Activated naive CD4-positive, alpha-beta T cell treated with anti-CD3 and anti-CD28 coated beads for 36 hours (primary cell): ENCODE results near the gene CA4. TPM values are rescaled to one million over a fixed set of nuclear protein-coding genes. Genes with fewer than 3 reads are reported as not detected.
"Not testable (repeated sequence)": the region's sequence is repeated elsewhere in the genome, so short reads cannot be mapped to it uniquely, and the experiment has no call there.

Source experiments
- CTCF ChIA-PET: fragments of 350-600 bp; sonication (Branson Sonifier 250); formaldehyde crosslinking; loops from one replicate; lab custom pipeline; 2021; ENCODE audit warnings: antibody characterized with exemption; lab: Charles Lee
- DNase-seq: peaks from one replicate; pipeline ENCODE4 v3.0.0-alpha.2; 2020
- H3K27ac Mint-ChIP-seq: one replicate; pipeline ENCODE4 v1.8.0; 2021; ENCODE audit warnings: mild to moderate bottlenecking, mixed read lengths
- H3K27me3 Mint-ChIP-seq: one replicate; pipeline ENCODE4 v1.8.0; 2021; ENCODE audit warnings: low read depth, mixed read lengths
- H3K36me3 Mint-ChIP-seq: one replicate; pipeline ENCODE4 v1.8.0; 2021; ENCODE audit warnings: low read depth, mixed read lengths
- H3K4me1 Mint-ChIP-seq: one replicate; pipeline ENCODE4 v1.8.0; 2021; ENCODE audit warnings: low read depth, mixed read lengths
- H3K4me3 Mint-ChIP-seq: one replicate; pipeline ENCODE4 v1.8.0; 2021; ENCODE audit warnings: mild to moderate bottlenecking, moderate library complexity, mixed read lengths
- H3K9me3 Mint-ChIP-seq: one replicate; pipeline ENCODE4 v1.8.0; 2021; ENCODE audit warnings: mixed read lengths
- intact Hi-C: fragments of 100-400 bp; cut with micrococcal nuclease; formaldehyde crosslinking; loops from one replicate; pipeline ENCODE4 v1.15.1; 2023
- total RNA-seq, 2 experiments: library from RNA; stranded (reverse); gene quantifications; one replicate each; pipeline ENCODE4 v1.2.3, GENCODE V29; 2021

Gene CA4
- not detected for total RNA-seq

DNA sequence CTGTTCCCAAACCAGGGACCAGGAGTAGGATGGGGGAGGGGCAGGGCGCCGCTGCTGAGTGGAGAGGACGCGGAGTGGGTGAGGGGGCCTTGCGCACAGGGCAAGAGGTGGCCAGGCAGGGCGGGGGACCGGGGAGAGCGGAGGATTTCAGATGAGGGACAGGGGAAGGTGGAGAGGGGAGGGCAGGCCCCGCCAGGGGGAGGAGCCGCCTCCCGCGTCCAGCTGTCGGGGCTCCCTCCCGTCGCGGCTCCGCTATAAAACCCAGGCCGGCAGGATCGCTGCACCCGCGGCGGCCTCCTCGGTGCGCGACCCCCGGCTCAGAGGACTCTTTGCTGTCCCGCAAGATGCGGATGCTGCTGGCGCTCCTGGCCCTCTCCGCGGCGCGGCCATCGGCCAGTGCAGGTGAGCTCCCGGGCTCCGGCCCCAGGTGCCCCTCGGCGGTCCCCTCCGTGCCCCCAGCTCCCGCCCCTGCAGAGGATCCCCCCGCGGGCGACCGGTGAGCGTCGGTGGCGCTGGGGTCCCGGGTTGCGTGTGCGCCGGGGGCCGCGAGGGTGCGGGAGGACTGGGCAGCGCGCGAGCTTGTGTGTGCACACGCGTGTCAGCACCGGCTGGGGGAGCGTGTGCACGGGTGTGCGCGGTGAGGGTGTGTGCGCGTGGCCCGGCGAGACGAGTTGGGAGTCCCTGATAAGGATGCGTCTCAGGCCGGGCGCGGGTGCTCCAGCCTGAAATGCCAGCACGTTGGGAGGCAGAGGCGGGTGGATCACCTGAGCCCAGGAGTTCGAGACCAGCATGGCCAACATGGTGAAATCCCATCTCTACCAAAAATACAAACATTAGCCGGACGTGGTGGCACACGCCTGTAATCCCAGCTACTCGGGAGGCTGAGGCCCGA lies at the start of gene CA4:
Gene CA4, plus strand, starts transcription at position 283 of the 892 bp plus-strand sequence. Its CDS starts 62 bp downstream, at position 345.
- H3K27ac Mint-ChIP-seq = no peak within 1 kb of the TSS

DNA sequence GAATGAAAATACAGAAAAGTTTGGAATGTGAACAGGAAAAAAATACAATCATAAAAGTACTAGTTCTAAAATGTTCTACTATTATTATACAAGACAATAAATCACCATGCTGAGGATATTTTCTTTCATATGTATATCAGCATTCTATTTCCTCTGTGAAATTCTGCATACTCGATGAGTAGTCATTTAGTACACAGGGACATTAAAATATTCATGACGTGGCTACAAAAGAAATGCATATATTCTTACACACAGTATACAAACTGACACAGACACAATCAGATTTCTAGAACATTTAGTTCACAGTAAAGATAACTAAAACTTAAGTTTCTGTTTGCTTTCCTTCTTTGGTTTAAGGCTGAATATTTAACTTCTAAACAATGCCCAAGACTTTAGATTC lies 49.2 kb upstream of the CA4 start:
- H3K4me3 Mint-ChIP-seq, CTCF ChIA-PET, DNase-seq, H3K9me3 Mint-ChIP-seq, H3K27ac Mint-ChIP-seq, H3K36me3 Mint-ChIP-seq: not testable (repeated sequence)
- Mint-ChIP-seq H3K27me3 (peaks cover 15% of the 10 kb centered on the region), H3K4me1 (peaks cover 11% of the 10 kb centered on the region)
- intact Hi-C loops = loop anchor here (10.0 kb wide), 2 partner anchors 206 to 346 kb away; partner anchors contain the start of genes RPS6KB1 and TUBD1

More for the DNA sequence above, at the start of gene CA4:
- DNase-seq = no peak
- Mint-ChIP-seq H3K4me3 (peak within 1 kb of the TSS; percentile 54), H3K27me3 (peaks cover 68% of the 10 kb centered on the region), H3K4me1 (peaks cover 20% of the 10 kb centered on the region), H3K9me3 (no peaks in the 10 kb centered on the region), H3K36me3 (no peaks in the 10 kb centered on the region)
- CTCF ChIA-PET = interaction anchor here (0.6 to 1.5 kb wide), 2 partner anchors 85 to 113 kb away, joined by 3 to 5 read pairs; no protein-coding TSS in a partner anchor
- intact Hi-C loops = no loop called here

DNA sequence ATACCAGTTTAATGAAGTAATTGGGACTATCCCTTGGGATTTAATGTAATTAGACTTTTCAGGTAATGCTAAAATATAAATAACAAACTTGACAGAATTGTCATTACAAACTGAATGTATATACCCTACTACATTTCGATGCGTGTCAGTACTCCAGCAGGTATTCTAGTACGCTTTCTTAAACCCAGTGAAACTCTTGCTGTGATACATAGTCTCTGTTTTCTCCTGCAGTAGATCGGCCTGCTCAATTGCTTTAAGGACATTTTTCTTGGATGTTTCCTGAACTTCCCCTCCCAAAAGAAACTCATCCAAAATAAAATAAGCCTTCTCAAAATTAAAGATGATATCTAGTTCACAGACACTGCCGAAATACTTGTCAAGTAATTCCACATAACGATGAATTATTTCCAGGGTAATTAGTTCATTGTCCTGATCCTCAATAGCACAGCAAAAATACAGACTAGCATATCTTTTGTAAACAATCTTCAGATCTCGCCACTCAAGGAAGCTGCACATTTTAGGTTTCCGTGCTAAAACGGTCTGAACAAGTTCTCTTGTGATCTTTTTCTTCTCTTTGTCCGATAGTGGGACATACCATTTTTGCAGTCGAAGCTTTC lies 47.6 kb upstream of the CA4 start:
- not testable (repeated sequence) for DNase-seq, H3K27ac Mint-ChIP-seq, H3K9me3 Mint-ChIP-seq, H3K36me3 Mint-ChIP-seq
- CTCF ChIA-PET = interaction anchor here (0.6 kb wide), 1 partner anchor 108 kb away, joined by 4 read pairs; no protein-coding TSS in a partner anchor
- Mint-ChIP-seq H3K4me3 (peak overlapping the region; percentile 75), H3K4me1 (peaks cover 11% of the 10 kb centered on the region), H3K27me3 (peaks cover 14% of the 10 kb centered on the region)
- intact Hi-C loops = loop anchor here (10.0 kb wide), 2 partner anchors 207 to 347 kb away; partner anchors contain the start of genes RPS6KB1 and TUBD1

DNA sequence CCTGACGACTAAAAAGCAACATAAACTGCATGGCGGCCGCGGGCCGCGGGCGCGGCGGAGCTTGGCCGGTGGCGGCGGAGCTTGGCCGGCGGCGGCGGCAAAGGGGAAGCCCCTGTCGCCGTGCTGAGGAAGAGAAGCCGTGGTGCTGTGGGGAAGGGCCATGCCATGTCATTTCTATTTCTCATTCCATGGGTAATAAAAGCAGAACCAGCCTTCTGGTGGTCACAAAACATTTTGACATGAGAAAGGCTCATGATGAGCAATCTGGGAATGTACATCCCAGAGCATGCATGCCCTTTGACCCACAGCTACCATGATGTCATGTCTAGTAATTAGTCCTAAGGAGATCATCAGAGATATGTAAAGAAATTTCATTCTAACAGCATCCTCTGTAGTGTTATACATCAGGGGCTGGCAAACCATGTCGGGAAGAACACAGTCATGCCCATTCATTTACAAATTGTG lies 47.1 kb upstream of the CA4 start:
- H3K9me3 Mint-ChIP-seq = no peaks in the 10 kb centered on the region
- H3K36me3 Mint-ChIP-seq = no peaks in the 10 kb centered on the region
- peak overlapping the region; percentile 75 for H3K4me3 Mint-ChIP-seq
- no peak overlapping the region for H3K27ac Mint-ChIP-seq
- DNase-seq = peak; percentile 62
- CTCF ChIA-PET = interaction anchor here (0.6 kb wide), 1 partner anchor 107 kb away, joined by 4 read pairs; no protein-coding TSS in a partner anchor
- peaks cover 11% of the 10 kb centered on the region for H3K4me1 Mint-ChIP-seq
- intact Hi-C loops = loop anchor here (10.0 kb wide), 2 partner anchors 208 to 348 kb away; partner anchors contain the start of genes RPS6KB1 and TUBD1
- peaks cover 14% of the 10 kb centered on the region for H3K27me3 Mint-ChIP-seq

DNA sequence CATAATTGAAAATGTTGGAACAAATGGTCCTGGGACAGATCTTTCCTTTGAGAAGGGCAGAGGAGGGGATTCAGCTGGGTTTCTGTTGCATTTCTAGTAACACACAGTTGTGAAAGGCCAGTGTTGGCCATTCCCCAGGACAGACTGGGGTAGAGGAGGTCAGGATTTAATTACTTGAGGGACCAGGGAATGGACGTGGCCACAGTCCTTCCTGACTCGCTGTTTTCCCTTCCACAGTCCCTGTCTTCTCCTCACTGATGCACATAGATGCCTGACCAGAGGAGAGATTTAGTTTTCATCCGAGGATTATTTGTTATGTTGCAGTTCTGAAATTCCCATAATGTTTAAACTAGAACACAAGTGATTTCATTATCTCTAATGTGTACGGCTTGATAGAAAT lies 45.8 kb upstream of the CA4 start:
- Mint-ChIP-seq H3K36me3 (no peaks in the 10 kb centered on the region), H3K27me3 (peaks cover 12% of the 10 kb centered on the region), H3K4me3 (no peak overlapping the region), H3K27ac (no peak overlapping the region), H3K4me1 (peaks cover 11% of the 10 kb centered on the region), H3K9me3 (no peaks in the 10 kb centered on the region)
- no peak for DNase-seq
- CTCF ChIA-PET = no interaction called here
- intact Hi-C loops = loop anchor here (10.0 kb wide), 2 partner anchors 209 to 349 kb away; partner anchors contain the start of genes RPS6KB1 and TUBD1

DNA sequence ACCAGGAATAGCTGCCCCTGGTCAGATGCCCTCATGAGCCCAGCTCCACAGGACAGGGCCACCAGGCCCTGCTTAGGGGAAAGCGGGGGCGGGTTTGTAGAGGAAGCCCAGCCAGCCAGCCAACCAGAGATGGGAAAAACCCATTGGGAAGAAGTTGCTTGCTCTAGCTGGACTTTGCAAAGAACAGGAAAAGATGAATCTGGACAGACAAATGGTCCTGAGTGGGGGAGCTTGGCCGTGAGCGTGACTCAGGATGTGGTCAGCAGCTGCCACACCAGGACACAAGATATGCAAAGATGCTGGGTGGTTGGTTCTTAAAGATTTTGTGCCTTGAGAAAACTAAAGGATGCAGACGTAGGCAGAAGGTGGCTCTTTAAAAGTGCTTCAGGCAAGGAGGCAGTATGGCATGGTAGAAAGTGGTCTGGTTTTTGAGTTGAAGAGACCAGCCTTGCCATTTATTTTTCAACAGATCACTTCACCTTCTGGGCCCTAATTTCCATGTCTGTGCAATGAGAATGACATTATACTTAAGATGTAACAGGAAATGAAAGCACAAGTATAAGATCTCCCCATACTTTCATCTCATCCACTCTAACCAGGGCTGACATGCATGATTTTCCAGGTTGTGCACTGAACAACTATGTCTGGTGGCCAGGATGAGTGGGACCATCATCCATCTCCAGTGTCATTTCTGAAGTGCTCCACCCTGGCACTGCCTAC lies 43.3 kb upstream of the CA4 start:
- H3K4me1 Mint-ChIP-seq = peaks cover 11% of the 10 kb centered on the region
- H3K36me3 Mint-ChIP-seq = no peaks in the 10 kb centered on the region
- no peak for DNase-seq
- peaks cover 17% of the 10 kb centered on the region for H3K27me3 Mint-ChIP-seq
- H3K9me3 Mint-ChIP-seq = no peaks in the 10 kb centered on the region
- CTCF ChIA-PET = no interaction called here
- H3K27ac Mint-ChIP-seq = no peak overlapping the region
- no peak overlapping the region for H3K4me3 Mint-ChIP-seq
- intact Hi-C loops = loop anchor here (10.0 kb wide), 2 partner anchors 212 to 352 kb away; partner anchors contain the start of genes RPS6KB1 and TUBD1

DNA sequence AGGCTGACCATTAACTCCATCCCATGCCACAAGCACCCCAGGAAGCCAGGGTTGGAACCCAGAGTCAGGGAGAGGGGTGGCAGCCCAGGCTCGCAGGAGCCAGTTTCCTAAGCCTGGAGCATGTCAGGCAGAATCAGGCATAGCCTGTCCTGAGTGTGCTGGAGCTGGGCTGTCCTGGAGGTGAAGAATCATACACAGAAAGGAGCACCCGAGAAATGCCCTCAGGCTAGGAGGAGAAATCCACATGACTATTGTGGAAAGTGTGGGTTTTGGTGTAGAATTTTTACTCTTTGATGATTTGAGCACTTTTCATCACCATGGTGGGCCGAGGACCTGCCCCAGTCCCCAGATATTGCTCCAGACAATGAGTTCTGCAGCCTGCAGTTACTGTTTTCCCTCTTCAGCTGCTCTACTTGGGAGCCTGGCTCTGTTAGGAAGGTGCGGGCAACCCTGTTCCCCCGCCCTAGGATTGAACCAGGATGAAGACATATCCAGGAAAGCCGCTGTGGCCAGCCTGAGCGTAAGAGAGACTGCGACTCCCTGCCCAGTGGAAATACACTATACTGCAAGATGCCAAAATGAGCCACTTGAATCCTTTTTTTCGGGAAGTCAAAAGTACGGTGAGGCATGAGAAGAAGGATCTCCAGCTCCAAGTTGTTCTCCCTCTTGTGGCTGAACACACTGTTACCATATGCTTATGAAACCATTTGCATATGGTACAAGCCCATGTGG lies 42.1 kb upstream of the CA4 start:
- peaks cover 11% of the 10 kb centered on the region for H3K27me3 Mint-ChIP-seq
- CTCF ChIA-PET = no interaction called here
- H3K4me3 Mint-ChIP-seq = no peak overlapping the region
- H3K36me3 Mint-ChIP-seq = no peaks in the 10 kb centered on the region
- H3K4me1 Mint-ChIP-seq = peaks cover 4% of the 10 kb centered on the region
- no peaks in the 10 kb centered on the region for H3K9me3 Mint-ChIP-seq
- DNase-seq = no peak
- intact Hi-C loops = loop anchor here (10.0 kb wide), 2 partner anchors 213 to 353 kb away; partner anchors contain the start of genes RPS6KB1 and TUBD1
- no peak overlapping the region for H3K27ac Mint-ChIP-seq

DNA sequence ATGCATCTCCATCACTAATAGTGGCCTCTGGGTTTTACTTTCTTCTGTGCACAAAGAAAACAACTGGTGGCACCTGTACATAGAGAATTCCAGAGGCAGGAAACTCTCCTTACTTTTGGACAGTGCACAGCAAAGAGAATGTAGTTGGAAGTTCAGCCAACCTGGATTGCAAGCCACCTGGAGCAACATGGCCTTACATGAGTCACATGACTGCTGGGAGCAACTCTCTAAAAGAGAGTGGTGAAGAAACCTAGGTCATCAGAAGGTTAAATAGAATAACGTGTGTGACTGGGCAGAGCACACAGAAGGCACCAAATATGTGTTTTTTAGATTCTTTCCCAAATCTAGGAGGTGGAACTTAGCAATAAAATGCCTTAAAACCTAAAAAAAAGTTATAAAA lies 41.5 kb upstream of the CA4 start:
- CTCF ChIA-PET, H3K4me3 Mint-ChIP-seq, H3K27ac Mint-ChIP-seq, H3K36me3 Mint-ChIP-seq, DNase-seq, H3K9me3 Mint-ChIP-seq, H3K4me1 Mint-ChIP-seq: not testable (repeated sequence)
- intact Hi-C loops = loop anchor here (10.0 kb wide), 2 partner anchors 214 to 354 kb away; partner anchors contain the start of genes RPS6KB1 and TUBD1
- peaks cover 10% of the 10 kb centered on the region for H3K27me3 Mint-ChIP-seq

DNA sequence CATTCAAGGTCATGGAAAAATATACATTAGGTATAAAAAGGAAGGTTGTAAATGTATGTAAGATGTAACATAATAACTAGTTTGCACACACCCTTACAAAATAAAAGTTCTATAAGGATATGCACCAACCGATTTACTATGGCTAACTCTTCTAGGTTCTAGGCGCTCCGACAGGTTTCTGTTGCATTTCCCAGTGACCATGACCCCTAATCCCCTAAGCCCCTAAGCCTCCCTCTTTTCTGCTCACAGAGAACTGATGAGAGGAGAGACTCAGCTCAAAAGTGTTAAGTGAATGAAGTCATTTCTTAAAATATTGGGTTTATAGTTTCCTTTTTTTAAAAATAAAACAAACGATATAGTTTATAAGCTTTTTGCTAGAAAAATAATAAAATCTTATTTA lies 41.1 kb upstream of the CA4 start:
- H3K4me1 Mint-ChIP-seq = no peaks in the 10 kb centered on the region
- DNase-seq = no peak
- peaks cover 8% of the 10 kb centered on the region for H3K27me3 Mint-ChIP-seq
- no peaks in the 10 kb centered on the region for H3K9me3 Mint-ChIP-seq
- CTCF ChIA-PET = no interaction called here
- H3K36me3 Mint-ChIP-seq = no peaks in the 10 kb centered on the region
- intact Hi-C loops = loop anchor here (10.0 kb wide), 2 partner anchors 214 to 354 kb away; partner anchors contain the start of genes RPS6KB1 and TUBD1
- no peak overlapping the region for H3K4me3 Mint-ChIP-seq
- no peak overlapping the region for H3K27ac Mint-ChIP-seq

DNA sequence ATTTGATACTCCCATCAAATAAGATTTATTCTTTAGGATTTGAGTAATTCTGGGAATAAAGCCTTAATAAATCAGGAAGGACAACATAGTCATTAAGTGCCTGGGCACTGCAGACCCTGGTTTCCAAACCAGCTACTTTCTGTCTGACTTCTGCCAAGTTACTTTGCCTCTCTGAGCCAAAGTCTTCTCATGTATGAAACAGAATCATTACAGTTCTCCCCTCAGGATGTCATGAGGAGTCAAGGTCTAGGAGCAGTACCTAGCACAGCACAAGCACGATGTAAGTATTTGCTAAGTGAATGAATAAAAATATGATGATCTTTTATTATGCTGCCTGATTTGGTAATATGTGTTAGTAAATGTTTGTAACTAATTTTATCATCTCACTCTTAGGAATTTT lies 40.6 kb upstream of the CA4 start:
- no peak overlapping the region for H3K4me3 Mint-ChIP-seq

DNA sequence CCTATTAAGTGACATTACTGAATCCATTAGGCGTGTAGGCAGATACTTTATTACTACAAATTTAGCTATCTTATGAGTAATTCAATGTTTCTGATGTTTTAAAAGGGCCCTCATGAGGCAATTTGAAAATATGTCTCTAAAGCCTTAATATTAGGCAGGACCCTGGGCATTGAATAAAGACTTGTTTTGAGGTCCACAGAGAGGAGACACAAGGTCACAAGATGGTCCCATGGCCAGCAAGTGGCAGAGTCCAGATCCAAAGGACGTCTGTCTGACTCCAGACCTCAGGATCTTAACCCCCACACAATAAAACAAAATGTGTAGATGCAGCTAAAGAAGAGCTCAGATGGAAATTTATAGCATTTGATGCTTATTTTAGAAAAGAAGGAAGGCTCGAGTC lies 39.2 kb upstream of the CA4 start:
- no peak for DNase-seq
- no peak overlapping the region for H3K27ac Mint-ChIP-seq
- H3K4me3 Mint-ChIP-seq = no peak overlapping the region
- no peaks in the 10 kb centered on the region for H3K4me1 Mint-ChIP-seq
- CTCF ChIA-PET = interaction anchor here (0.6 kb wide), 2 partner anchors 324 to 381 kb away, joined by 3 to 4 read pairs; no protein-coding TSS in a partner anchor
- H3K9me3 Mint-ChIP-seq = no peaks in the 10 kb centered on the region
- H3K27me3 Mint-ChIP-seq = peaks cover 8% of the 10 kb centered on the region
- no peaks in the 10 kb centered on the region for H3K36me3 Mint-ChIP-seq
- intact Hi-C loops = no loop called here

More for the DNA sequence above, 40.6 kb upstream of the CA4 start:
- DNase-seq = no peak
- peaks cover 8% of the 10 kb centered on the region for H3K27me3 Mint-ChIP-seq
- no peak overlapping the region for H3K27ac Mint-ChIP-seq
- CTCF ChIA-PET = no interaction called here
- intact Hi-C loops = loop anchor here (10.0 kb wide), 2 partner anchors 214 to 354 kb away; partner anchors contain the start of genes RPS6KB1 and TUBD1
- H3K9me3 Mint-ChIP-seq = no peaks in the 10 kb centered on the region
- no peaks in the 10 kb centered on the region for H3K36me3 Mint-ChIP-seq
- no peaks in the 10 kb centered on the region for H3K4me1 Mint-ChIP-seq
